Omental fat pad (tissue), 4 donors: ENCODE results near the gene SPATA16. TPM values are rescaled to one million over a fixed set of nuclear protein-coding genes. Genes with fewer than 3 reads are reported as not detected.
"Not testable (repeated sequence)": the region's sequence is repeated elsewhere in the genome, so short reads cannot be mapped to it uniquely, and the experiment has no call there.

Experiments used
- ATAC-seq: fragments of 150-250 bp; one replicate; pipeline ENCODE4 v1.9.1; 2016; ENCODE audit warnings: mild to moderate bottlenecking, moderate library complexity; ENCODE audit not compliant: low FRiP score
- DNase-seq: peaks from one replicate; pipeline ENCODE4 v3.0.0-alpha.2; 2019; ENCODE audit warnings: low spot score
- total RNA-seq, 4 donors: library from RNA; depleted of rRNA; stranded (reverse); fragments of >200 nt; gene quantifications; one replicate each; pipeline ENCODE4 v1.1.0, GENCODE V29; 2016
- TF ChIP-seq, protein P1 (sequence below), 3 donors: fragments of 450-650 bp; IDR thresholded peaks; one replicate each; pipeline ENCODE4 v1.5.1; 2016 to 2017; ENCODE audit warnings: antibody characterized with exemption in 3 of 3, mild to moderate bottlenecking in 3 of 3, moderate library complexity in 2 of 3

Gene SPATA16
- total RNA-seq, 4 donors from 2014 or later, result not detected

DNA sequence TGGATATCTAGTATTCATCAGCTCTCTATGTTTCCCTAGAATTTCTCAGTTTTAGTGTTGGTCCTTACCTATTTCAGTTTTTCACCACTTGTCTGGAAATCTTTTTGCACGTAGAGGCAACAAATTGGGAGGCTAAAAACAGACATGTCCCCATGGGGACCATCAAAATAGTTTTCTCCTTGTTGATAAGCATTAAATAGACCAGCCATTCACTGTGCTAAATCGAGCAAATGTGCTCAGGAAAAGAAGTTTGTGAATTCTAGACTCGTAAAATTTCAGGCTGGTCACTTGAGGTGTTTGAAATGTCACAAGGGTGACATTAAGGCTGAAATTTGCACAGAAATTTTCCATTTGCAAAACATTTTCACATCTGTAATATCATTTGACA lies 102.6 kb downstream of the SPATA16 start:
- DNase-seq, result no peak
- ATAC-seq, result no peak

GRCh38 chr3:173037840-173038483 lies 103.1 kb downstream of the SPATA16 start:
- TF ChIP-seq, protein P1, sequence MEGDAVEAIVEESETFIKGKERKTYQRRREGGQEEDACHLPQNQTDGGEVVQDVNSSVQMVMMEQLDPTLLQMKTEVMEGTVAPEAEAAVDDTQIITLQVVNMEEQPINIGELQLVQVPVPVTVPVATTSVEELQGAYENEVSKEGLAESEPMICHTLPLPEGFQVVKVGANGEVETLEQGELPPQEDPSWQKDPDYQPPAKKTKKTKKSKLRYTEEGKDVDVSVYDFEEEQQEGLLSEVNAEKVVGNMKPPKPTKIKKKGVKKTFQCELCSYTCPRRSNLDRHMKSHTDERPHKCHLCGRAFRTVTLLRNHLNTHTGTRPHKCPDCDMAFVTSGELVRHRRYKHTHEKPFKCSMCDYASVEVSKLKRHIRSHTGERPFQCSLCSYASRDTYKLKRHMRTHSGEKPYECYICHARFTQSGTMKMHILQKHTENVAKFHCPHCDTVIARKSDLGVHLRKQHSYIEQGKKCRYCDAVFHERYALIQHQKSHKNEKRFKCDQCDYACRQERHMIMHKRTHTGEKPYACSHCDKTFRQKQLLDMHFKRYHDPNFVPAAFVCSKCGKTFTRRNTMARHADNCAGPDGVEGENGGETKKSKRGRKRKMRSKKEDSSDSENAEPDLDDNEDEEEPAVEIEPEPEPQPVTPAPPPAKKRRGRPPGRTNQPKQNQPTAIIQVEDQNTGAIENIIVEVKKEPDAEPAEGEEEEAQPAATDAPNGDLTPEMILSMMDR (IDR thresholded peaks at IDR 0.05), result no peak
- no peak for ATAC-seq

More for the DNA sequence above, 102.6 kb downstream of the SPATA16 start:
- TF ChIP-seq, protein P1 (IDR thresholded peaks at IDR 0.05), result no peak

GRCh38 chr3:173030273-173030672 lies 110.8 kb downstream of the SPATA16 start:
- TF ChIP-seq, protein P1 (IDR thresholded peaks at IDR 0.05), result no peak

More at GRCh38 chr3:173037840-173038483, 103.1 kb downstream of the SPATA16 start:
- no peak for DNase-seq

DNA sequence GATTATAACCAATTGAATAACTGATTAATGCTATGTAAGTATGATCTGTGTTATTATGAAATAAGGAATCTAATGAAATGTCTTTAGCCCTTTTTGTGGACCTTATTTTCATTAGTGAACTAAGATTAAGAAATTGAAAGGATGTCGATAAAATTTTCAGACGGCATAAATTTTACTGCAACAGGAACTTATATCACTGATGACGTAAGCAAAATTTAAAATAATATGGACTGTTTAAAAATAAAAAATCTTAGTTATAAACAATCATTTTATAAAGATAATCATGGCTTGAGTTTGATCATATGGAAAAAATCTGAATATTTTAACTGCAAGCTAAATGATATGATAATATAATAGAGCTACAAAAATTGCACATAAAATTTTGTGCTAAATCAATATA lies 112.7 kb downstream of the SPATA16 start:
- DNase-seq (no peak), ATAC-seq (no peak)
- TF ChIP-seq, protein P1 (IDR thresholded peaks at IDR 0.05), result no peak

More at GRCh38 chr3:173030273-173030672, 110.8 kb downstream of the SPATA16 start:
- DNase-seq, result no peak
- ATAC-seq, result no peak

DNA sequence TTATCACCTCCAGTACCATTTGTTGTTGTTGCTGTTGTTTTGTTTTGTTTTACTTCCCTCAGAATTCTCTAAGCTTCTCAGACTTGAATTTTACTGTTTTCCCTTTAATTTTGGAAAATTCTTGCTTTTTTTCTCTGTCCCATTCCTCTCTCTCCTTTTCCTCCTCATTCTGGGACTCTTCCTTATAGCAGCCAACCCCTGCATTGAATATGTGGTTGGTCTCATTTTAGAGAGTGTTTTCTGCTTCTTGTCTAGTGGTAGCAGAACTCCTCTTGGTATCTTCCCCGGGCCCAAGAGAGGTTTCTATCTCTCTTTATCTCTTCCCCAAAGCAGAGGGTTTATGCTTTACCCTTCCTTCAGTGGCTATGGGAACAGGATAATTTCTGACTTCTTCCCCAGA lies 113.6 kb downstream of the SPATA16 start:
- DNase-seq, result no peak
- TF ChIP-seq, protein P1 (IDR thresholded peaks at IDR 0.05), result no peak
- ATAC-seq, result no peak

- TF ChIP-seq, protein P1 (IDR thresholded peaks at IDR 0.05), result no peak
- no peak for DNase-seq
- no peak for ATAC-seq
Measured at GRCh38 chr3:173025941-173026340, 115.1 kb downstream of the SPATA16 start.

- ATAC-seq (no peak), DNase-seq (no peak)
- TF ChIP-seq, protein P1 (IDR thresholded peaks at IDR 0.05), result no peak
Measured at GRCh38 chr3:173021547-173022185, 119.4 kb downstream of the SPATA16 start.

- not testable (repeated sequence) for ATAC-seq
Measured at GRCh38 chr3:173020128-173020527, 120.9 kb downstream of the SPATA16 start.

More at GRCh38 chr3:173020128-173020527, 120.9 kb downstream of the SPATA16 start:
- not testable (repeated sequence) for DNase-seq
